GM13976 (cell line): ENCODE data around the gene UBL4A.

Experiments
- DNase-seq: peaks from one replicate; pipeline ENCODE4 v3.0.0; 2012; ENCODE audit warnings: low spot score
- in situ Hi-C: fragments of 300-500 bp; cut with MboI; formaldehyde crosslinking; loops from one replicate; pipeline ENCODE4 v1.12.0; 2022; ENCODE audit warnings: low sequenced_read_pairs, mixed read lengths, inconsistent platforms; ENCODE audit not compliant: unreplicated experiment
- TF ChIP-seq, protein P1 (sequence below): IDR thresholded peaks from 2 replicates; pipeline ENCODE4 v1.5.1; 2012; ENCODE audit warnings: borderline replicate concordance, mild to moderate bottlenecking; ENCODE audit not compliant: insufficient read depth; ENCODE audit errors: extremely low read depth, missing control alignments, control extremely low read depth

UBL4A gene

DNA sequence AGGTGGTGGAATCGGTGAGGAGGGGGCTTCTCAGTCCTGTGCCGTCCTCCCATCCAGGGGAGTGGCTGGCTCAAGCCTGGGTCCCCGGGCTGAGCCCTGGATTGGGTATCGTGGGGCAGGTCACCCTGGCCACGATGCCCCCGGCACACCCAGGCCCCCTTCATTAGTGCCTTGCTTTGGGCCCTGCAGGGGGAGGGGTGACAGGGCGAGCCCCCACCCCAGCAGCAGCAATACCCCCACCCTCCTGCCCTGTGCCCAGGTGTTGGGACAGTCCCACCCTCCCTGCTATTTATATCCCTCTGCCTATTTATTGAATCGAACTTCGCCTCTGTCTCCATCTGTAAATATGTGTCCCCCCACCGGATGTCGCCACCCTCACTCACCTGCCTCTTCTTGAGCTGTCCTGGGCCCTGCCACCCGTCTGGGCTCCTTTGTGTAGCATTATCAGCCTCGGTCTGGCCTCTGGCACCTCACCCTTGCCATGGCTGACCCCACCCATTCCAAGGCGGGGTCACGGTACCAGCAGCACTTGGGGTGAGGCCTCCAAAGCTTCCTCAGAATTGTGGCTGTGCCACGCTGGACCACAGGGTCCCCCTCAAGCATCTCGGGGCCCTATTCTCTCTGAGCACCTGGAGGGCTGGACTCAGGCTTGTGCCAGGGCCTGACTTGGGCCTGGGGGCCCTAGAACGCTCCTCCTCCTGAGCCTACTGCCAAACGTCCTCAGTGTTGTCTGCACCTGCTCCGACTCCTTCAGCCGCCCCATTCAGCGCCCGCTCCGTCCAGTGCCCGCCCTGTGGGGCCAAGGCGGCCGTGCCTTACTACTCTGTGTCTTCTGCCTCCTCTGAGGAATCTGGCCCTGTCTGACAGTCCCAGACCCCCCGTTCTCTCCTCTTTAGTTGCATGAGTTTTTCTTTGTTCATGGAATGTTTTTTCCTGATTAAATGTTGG, 13.5 kb downstream of the UBL4A start:
- in situ Hi-C loops, result no loop called here
- no peak for DNase-seq

GRCh38 chrX:154471839-154472684, 14.4 kb downstream of the UBL4A start:
- TF ChIP-seq, protein P1, sequence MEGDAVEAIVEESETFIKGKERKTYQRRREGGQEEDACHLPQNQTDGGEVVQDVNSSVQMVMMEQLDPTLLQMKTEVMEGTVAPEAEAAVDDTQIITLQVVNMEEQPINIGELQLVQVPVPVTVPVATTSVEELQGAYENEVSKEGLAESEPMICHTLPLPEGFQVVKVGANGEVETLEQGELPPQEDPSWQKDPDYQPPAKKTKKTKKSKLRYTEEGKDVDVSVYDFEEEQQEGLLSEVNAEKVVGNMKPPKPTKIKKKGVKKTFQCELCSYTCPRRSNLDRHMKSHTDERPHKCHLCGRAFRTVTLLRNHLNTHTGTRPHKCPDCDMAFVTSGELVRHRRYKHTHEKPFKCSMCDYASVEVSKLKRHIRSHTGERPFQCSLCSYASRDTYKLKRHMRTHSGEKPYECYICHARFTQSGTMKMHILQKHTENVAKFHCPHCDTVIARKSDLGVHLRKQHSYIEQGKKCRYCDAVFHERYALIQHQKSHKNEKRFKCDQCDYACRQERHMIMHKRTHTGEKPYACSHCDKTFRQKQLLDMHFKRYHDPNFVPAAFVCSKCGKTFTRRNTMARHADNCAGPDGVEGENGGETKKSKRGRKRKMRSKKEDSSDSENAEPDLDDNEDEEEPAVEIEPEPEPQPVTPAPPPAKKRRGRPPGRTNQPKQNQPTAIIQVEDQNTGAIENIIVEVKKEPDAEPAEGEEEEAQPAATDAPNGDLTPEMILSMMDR, result no peak

More for the DNA sequence above, 13.5 kb downstream of the UBL4A start:
- TF ChIP-seq, protein P1, result no peak

DNA sequence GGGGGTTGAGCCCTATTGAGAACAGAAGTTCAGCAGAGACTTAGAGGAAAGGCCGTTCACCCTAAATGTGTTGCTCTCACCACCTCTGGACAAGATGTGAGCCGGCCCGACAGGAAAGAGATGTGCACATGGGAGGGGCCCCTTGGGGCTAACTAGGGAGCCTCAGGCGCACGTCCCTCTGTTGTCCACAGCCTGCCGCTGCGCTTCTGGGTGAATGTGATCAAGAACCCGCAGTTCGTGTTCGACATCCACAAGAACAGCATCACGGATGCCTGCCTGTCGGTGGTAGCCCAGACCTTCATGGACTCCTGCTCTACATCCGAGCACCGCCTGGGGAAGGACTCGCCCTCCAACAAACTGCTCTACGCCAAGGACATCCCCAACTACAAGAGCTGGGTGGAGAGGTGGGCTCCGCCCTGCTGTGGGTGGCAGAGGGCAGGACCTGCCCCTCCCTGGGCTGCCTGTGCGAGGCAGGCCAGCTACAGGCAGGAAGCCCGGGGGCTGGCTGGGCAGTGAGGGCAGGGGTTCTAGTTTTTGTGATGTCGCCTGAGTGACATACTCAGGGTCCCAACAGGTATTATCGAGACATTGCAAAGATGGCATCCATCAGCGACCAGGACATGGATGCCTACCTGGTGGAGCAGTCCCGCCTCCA, 15.4 kb downstream of the UBL4A start:
- TF ChIP-seq, protein P1, result no peak
- in situ Hi-C loops, result no loop called here
- DNase-seq, result no peak

More at GRCh38 chrX:154471839-154472684, 14.4 kb downstream of the UBL4A start:
- in situ Hi-C loops, result no loop called here
- no peak for DNase-seq

DNA sequence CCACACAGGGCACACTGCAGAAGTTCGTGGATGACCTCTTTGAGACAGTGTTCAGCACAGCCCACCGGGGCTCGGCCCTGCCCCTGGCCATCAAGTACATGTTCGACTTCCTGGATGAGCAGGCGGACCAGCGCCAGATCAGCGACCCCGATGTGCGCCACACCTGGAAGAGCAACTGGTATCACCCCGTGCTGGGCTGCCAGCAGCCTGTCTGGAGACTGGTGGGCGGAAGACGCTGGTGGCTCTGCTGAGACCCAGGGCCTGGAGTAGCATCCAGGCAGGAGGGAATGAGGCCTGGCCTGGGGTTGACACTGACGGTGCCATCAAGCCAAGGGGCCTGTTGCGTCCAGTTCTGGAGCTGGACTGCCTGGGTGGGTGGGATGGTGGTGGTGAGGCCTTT, 16.0 kb downstream of the UBL4A start:
- in situ Hi-C loops, result no loop called here
- no peak for DNase-seq
- TF ChIP-seq, protein P1, result no peak

GRCh38 chrX:154469880-154470279, 16.5 kb downstream of the UBL4A start:
- no peak for DNase-seq
- in situ Hi-C loops, result no loop called here
- TF ChIP-seq, protein P1, result no peak

DNA sequence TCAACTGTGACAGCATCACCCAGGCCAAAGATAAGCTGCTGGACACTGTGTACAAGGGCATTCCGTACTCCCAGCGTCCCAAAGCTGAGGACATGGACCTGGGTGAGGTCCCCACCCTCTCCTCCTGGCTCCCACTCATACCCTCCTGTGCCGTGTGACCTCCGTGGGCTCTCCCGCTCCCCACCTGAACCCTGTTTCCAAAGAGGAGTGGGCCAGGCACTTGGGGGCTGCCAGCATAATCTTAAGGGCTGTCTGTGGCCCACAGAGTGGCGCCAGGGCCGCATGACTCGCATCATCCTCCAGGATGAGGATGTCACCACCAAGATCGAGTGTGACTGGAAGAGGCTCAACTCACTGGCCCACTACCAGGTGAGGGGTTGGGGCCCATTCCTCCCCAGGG, 17.3 kb downstream of the UBL4A start:
- TF ChIP-seq, protein P1, result no peak
- in situ Hi-C loops, result no loop called here
- DNase-seq, result no peak
